HuH-7 (cell line): ENCODE data around the gene NTN1.
"Not testable (repeated sequence)": the region's sequence is repeated elsewhere in the genome, so short reads cannot be mapped to it uniquely, and the experiment has no call there.

ENCODE experiments used
- DNase-seq: peaks from one replicate; pipeline ENCODE4 v3.0.0; 2011; ENCODE audit warnings: low spot score

Gene NTN1

DNA sequence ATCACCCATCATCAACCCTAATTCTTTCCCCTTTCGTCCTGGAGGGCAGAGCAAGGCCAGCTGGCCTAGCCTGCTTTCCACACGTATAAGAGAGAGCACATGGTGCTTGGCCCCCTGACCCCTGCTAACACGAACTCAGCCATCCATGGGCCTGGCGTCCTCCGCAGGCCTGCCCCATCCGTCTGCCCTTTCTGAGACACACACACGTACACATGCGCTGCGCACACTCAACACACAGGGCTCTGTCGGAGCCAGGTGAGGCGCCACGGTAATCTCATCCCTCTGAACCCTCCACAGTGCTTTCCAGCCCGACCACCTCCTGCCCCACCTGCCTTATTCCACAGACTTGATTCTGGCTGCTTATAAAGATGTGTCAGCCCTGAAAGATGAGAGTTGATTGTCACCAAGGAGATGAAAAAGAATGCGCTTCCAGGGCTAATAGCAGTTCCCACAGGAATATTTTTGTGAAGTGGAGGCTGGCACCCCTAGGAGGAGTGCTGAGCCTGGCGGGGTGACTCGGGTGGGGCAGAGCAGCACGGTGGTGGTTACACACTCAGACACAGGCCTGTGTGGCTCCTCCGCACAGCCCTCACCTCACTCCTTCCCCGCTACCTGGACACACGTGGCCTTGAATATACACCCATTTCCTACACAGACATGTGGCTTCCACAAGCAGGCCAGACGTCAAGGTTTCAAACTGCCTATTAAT lies 228.1 kb downstream of the NTN1 start:
- no peak for DNase-seq

- DNase-seq: no peak
Observed at GRCh38 chr17:9251273-9251672, 230.0 kb downstream of the NTN1 start.

GRCh38 chr17:9253308-9253707 lies 232.0 kb downstream of the NTN1 start:
- DNase-seq: no peak

DNA sequence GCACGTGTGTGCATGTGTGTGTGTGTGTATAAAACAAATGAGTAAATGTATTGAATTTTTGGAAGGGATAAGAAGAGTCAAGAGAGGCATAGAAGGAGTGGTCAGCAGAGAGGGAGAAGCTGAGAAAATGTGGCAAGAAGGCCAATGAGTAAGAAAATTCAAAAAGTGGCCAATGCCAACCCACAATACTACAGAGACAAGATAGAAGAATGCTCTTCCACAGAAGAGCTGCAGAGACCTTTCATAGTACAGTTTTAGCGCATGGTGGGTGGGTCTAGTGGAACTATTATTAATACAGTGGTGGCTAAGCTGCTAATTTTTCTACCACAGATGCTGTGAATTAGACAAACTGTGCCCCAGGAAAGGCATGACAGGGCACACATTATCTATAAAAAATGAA lies 233.5 kb downstream of the NTN1 start:
- DNase-seq: no peak

DNA sequence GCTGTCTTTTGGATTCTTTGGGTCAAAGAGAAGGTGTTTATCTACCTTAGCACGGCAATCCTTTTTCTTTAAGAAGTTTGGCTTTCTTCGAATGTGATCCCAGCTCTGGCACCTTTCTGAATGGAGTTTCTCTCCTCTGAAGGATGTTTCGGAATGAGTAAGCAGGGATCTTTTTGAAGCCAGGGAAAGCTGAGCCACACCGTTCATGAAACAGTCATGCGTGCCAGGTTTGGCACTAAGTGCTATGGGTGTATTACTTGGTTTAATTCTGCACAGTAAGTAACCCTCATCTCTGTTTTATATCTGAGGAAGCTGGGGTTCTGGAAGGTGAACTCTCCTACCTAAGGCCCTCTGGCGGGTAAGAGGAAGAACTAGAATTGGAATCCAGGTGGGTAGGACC lies 234.5 kb downstream of the NTN1 start:
- no peak for DNase-seq

DNA sequence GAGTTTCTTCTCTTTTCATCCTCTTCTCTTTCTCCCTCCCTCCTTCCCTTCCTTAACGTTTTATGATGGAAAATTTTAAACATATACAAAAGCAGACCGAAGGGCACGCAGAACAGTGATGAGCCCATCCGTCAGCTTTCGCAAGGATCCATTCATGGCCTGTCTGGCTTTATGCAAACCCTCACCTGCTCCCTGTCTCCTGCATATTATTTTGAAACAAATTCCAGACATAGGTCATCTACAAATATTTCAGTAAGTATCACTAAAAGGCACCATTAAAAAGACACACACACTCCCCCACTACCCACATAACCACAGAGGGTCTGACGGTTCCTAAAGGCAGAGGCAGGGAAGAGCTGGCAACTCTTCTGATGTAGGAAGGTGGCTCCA lies 235.0 kb downstream of the NTN1 start:
- no peak for DNase-seq

DNA sequence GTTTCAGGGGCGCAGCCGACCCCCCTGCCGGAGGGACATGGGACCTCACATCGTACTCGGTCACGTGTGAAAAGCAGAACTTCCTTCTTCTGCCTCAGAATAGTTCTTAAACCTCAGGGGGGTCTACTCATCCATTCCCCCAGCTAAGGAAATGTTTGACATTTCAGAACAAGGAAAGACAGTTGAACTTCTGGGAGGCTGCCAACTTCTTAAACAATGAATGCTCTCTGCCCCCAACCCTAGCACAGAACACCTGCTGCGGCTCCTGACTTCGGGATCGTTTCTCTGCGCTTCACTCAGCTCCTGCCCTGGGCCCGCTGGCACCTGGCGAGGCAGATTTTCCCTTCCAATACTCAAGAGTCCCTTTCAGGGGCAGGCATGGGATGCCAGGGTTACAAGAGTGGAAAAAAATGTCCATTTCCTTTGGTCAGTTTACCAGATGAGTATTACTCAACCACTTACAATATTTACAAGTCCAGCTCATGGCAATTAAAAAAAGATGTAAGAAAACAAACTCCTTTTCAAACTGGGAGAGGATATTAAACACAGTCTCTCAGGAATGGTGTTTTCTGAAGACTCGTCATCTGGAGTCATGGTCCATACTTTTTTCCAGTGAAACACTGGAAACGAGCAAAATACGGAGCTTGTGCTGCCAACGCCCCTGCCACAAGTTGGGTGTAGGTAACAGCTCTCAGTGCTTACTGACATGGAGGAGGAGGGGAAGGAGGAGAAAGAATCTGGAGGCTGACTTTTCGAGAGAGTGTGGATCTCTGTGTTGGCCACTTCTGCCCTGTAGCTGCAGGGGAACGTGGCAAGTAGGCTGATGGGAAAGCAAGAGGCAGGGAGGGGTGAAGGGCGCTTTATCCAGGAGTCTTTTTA lies 235.7 kb downstream of the NTN1 start:
- DNase-seq: no peak

DNA sequence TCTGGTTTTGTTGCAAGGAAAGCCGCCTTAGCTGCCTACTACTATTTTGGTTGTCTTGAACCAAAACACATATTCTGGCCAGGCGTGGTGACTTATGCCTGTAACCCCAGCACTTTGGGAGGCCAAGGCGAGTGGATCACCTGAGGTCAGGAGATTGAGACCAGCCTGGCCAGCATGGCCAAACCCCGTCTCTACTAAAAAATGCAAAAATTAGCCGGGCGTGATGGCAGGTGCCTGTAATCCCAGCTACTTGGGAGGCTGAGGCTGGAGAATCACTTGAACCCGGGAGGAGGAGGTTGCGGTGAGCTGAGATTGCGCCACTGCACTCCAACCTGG lies 236.3 kb downstream of the NTN1 start:
- DNase-seq: not testable (repeated sequence)

DNA sequence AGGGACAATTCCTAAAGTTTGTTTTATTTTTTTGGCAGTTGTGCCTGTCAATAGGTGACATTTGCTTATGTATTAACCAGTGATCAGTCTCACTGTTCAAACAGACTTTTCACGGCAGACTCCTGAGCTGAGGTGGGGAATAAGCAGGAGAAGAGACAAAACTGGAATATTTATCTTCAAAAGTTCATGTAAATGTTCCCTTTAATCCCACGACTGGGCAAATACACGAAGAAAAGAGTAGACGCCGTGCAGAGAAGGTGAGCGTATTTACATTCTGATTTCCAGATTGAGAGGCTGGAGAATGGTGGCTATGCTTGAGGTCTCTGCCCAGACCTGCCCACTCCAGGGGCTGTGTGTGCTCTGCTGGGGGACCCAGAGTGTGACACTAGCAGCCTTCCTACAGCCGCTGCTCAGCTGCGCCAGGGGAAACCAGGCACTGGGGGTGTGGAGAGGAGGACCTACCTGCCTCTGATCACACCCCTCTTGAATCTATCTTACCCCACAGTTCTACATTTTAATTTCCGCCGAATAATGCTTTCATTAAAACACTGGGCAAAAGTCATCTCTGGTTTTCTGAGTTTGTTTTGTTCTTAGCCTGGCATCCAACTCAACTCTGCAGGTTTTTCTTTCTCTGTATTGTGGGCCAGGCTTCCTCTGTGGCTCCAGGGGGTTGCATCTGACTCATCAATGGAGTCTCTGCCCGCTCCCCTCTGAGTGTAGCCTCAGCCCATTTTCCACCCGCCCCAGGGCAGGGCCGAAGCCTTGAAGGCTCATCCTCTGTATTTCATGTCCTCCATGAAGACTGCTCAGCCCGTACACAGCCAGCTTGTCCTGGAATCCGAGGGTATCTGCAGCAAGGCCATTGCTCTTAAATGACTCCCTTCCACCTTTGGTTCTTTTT lies 237.1 kb downstream of the NTN1 start:
- no peak for DNase-seq

- no peak for DNase-seq
Observed at GRCh38 chr17:9259419-9259818, 238.1 kb downstream of the NTN1 start.

GRCh38 chr17:9261081-9262012 lies 240.0 kb downstream of the NTN1 start:
- no peak for DNase-seq

DNA sequence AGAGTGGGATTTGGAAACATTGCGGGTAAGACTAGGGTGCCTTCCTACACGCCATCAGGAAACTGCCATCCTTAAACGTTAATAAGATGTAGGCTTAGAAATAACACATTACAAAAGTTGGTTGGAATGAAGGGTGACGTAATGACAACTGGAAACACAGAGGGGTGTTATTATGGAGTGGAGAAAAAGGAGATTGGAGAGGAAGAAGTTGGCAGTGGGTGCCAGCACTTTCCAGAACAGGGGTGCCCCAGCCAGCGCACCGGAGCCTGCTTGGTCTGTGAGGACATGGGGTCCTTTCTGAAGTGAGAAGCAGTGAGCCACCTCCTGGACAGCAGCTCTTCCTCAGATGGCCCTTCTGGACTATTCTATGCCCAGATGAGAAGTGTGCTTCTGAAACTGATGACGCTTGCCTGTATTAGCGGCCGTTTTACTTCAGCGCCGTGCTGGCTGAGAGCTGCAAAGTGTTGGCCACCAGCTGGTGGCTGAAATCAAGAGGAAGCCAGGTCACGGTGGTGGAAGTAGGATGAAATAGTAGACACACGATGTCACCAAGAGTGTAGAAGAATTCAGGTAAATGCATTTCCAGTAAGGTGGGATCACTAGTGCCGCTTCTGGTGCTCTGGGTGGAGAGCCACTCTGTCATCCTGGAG lies 244.8 kb downstream of the NTN1 start:
- DNase-seq: no peak

GRCh38 chr17:9266697-9267117 lies 245.4 kb downstream of the NTN1 start:
- no peak for DNase-seq

DNA sequence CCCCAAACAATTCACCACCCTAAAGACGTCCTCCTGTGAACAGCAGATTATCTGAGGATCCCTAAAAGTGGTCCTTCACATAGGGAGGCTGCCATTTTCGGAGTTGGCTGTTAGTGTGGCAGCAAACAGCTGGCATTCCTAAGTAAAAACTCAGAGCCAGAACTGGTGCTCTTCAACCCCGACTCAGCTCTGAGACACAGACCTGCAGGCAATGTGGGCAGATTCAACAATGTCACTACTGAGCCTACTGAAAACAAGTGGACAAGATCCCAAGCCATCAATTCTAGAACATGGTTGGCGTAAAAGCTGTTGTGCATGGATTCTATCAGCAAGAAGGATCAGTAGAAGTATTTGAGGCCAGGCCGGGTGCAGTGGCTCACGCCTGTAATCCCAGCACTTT lies 247.2 kb downstream of the NTN1 start:
- no peak for DNase-seq

DNA sequence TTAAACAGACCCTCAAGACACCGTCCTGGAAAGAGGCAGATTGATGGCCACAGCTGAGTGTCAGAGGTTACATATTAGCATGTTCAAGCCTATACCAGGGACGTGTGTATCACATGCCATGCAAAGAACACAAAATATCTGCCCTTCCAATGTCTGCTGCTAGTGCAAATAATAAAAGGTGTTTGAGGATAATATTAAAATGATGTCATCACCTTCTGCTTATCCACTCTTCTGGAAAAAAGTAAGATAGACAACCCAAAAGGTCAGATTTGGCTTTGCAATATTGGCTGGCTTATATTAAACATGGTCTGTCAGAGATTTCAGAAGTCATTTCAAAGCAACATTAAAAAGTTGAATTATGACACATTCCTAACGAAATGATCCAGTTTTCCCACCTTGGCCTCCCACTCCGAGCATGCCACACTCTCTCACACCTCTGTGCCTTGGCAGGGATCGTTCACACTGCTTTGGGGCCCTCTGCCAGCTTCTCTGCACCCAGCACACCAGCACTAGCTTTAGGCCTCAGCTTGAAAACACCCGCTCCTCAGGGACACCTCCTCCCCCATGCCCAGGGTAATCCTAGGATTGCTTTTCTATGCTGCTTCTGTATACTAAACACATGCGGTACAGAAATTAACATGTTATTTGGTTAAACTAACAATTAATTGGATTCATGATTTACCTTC lies 248.2 kb downstream of the NTN1 start:
- no peak for DNase-seq

DNA sequence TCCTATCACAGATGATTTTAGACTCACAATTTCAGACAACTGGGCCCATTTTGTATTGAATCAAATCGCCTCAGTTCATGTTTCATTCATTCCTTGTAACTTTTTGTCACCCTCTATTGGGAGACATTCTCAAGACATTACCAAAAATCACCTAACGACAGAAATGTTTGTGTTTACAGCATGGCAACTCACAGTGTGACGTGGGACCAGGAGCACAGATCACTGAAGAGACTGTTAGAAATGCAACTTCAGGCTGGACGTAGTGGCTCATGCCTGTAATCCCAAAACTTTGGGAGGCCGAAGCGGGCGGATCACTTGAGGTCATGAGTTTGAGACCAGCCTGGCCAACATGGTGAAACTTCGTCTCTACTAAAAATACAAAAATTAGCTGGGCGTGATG lies 249.6 kb downstream of the NTN1 start:
- no peak for DNase-seq

GRCh38 chr17:9271989-9272388 lies 250.7 kb downstream of the NTN1 start:
- DNase-seq: no peak

- no peak for DNase-seq
Observed at GRCh38 chr17:9272501-9273200, 251.3 kb downstream of the NTN1 start.
